ENCODE results near the gene DNAI2.
A peak's percentile ranks its signal among the peaks of the same experiment; 100 is the strongest.

Gene DNAI2

DNA sequence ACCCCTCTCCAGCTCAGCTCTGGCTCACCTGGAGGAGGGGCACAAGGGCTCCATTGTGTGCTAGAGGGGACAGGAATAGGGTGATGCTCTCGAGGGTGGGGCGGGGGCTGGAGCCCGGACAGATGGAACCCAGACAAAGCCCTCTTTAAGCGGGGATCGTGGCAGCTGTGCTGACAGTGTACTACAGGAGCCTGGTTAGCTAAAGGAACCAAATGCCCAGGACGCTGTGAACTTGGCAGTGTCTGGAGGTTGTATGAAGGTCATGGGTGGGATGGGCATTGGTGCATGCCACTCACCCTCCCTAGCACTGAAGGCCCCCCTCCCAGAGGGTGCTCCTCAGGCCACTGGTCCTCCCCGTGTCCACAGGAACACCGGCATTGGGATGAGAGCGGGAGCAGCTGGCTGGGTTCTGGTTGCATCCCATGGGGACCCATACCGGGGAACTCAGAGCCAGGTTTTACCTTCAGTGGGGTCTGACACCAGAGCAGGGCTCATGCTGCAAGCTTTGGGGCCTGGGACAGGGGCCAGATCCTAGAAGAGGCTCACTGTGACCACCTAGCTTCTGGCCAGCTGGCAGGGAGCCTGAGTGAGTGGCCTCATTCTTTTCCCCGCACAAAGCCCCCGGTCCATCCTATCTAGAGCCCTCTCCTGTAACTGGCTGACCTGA lies 63.9 kb downstream of the DNAI2 start:
- no peak for DNase-seq (ENCODE audit: low read depth in 1 of 2, low spot score in 1 of 2)

DNA sequence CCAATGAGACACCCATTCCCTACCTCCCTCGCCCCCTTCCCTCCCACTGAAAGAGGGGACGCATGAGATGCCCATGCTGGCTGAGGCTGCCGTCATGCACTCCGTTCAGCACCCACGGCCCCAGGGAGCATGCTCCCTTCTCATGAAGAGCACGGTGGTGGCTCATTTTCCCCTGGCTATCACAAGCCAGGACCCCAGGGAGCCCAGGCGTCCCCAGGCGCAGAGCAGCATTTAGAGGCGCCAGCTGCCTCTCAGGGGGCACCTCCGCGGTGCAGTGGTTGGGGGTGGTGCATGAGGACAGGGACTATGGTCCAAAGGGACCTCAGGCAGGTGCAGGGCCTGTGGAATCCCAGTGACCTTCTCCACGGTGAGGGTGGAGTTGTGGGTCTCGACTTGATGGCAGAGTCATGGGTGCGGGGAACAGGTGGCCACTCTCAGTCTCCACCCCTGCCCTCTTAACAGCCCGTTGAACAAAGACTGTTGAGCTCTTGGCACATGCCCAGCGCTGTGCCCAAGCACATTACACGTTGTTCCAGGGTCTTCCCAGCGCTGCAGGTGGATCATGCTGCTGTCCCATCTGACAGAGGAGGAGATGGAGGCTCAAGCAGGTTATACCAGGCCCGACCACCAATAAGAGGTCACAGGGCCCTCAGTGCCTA lies 65.6 kb downstream of the DNAI2 start:
- DNase-seq (ENCODE audit: low read depth in 1 of 2, low spot score in 1 of 2) = no peak

- DNase-seq (ENCODE audit: low read depth in 1 of 2, low spot score in 1 of 2) = no peak
Measured at GRCh38 chr17:74340470-74341023, 66.5 kb downstream of the DNAI2 start.

GRCh38 chr17:74342224-74342623 lies 68.2 kb downstream of the DNAI2 start:
- DNase-seq (ENCODE audit: low read depth in 1 of 2, low spot score in 1 of 2) = no peak

DNA sequence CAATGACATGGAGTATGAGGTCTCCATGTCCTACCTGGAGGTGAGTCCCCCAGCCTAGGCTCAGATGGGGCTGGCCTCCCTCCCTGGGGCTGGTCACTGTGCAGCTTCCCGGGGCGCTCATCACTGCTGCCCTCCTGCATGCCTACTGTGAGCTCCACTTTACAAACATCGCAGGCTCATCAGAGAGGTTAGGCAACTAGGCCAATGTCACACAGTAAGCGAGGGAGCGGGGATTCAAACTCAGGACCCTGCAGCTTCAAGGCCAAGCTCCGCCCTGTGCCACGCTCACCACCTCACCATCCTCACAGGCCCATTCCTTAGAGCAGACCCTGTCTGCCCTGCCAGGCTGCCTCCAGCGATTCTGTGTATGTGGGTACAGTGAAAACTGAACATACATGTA lies 69.1 kb downstream of the DNAI2 start:
- DNase-seq (ENCODE audit: low read depth in 1 of 2, low spot score in 1 of 2) = no peak

DNA sequence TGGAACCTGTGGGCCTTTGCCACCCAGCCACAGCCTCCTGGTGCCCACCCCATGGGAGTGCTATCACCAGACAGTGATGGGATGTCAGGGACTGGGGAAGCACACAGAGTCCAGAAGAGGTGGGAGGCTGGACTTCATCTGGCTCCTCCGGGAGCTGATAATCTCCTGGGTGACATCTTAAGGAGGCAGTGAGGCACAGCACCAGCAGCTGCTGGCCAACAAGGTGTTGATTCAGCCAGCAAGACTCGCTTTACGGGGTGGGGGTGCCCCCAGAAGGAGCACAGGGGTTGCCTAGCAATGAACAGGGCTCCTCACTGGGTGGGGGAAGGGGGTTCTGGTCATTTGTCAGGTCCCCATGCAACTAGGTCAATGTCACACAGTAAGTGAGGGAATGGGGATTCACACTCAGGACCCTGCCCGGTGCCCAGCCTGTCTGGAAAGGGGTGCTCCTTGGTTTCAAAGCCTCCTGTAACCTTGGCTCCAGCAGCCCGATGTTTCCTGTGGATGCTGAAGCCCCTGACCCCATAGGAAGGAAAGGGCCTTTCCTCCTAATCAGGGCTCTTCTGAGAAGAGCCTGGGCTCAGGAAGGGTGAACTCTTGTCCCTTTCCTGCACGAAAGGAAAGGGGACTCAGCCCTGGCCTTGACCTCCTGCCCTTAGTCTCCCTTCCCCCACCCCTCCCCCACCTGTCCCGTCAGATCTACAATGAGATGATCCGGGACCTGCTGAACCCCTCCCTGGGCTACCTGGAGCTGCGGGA lies 69.7 kb downstream of the DNAI2 start:
- no peak for DNase-seq (ENCODE audit: low read depth in 1 of 2, low spot score in 1 of 2)

DNA sequence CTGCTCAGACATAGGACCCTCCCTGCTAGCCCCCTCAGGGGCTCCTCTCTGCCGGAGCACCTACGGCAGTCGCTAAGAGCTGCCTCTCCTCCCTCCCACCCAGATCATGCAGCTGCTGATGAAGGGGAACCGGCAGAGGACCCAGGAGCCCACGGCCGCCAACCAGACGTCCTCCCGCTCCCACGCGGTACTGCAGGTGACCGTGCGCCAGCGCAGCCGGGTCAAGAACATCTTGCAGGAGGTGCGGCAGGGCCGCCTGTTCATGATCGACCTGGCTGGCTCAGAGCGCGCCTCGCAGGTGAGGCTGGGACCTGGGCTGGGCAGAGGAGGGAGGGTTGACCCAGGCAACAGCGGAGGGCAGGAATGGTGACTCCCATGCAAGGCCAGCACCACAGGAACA lies 70.6 kb downstream of the DNAI2 start:
- no peak for DNase-seq (ENCODE audit: low read depth in 1 of 2, low spot score in 1 of 2)

DNA sequence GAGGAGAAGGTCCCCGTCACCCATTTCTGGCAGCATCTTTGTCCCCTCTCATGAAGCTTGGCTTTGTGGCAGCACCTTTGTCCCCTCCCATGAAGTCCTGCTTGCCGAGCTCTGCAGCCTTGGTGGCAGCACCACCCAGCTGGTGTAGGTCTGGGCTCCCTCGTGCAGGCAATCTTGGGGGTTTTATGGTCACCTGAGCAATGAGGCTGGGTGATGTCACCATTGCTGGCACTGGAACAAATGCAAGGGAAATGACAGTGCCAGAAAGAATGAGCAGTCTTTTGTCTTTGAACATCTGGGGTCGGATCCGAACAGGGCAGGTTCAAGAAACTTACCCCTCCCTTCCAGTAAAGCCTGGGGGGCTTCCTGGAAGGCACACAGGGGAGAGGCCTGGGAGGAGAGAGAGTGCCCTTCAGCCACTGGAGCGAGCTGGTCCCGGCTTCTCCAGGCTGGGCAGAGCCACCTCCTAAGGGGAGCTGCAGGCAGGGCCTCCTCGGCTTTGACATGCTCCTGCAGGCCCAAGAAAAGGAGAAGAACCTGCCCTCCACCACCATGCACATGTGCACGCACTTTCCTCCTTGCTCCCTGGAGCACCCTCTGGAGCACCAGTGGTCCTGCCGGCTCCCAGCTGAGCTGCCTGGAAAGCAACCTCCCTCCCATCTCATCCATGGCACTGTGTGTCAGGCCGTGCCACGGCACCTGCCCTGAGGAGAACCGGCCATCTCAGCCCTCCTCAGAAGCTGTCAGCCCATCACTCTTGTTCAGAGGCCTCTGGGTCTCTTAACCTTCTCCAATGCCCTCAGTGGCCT lies 71.6 kb downstream of the DNAI2 start:
- DNase-seq (ENCODE audit: low read depth in 1 of 2, low spot score in 1 of 2) = no peak

DNA sequence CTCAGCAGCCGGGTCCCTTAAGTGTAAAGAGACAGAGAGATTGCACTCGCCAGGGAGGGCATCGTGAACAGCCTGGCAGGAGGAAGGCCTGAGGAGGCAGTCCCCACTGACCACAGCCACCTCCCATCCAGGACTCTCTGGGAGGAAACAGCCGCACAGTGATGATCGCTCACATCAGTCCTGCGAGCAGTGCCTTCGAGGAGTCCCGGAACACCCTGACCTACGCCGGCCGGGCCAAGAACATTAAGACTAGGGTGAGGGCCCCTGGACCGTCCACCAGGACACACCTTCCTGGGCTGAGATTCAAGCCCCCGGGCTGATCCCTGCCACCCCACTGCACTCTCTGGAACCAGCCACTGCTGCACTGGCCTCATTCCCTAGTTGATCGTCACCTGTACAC lies 73.6 kb downstream of the DNAI2 start:
- DNase-seq (ENCODE audit: low read depth in 1 of 2, low spot score in 1 of 2) = no peak

GRCh38 chr17:74349120-74349519 lies 75.1 kb downstream of the DNAI2 start:
- DNase-seq (ENCODE audit: low read depth in 1 of 2, low spot score in 1 of 2) = no peak

- no peak for DNase-seq (ENCODE audit: low read depth in 1 of 2, low spot score in 1 of 2)
Measured at GRCh38 chr17:74350486-74350885, 76.5 kb downstream of the DNAI2 start.

DNA sequence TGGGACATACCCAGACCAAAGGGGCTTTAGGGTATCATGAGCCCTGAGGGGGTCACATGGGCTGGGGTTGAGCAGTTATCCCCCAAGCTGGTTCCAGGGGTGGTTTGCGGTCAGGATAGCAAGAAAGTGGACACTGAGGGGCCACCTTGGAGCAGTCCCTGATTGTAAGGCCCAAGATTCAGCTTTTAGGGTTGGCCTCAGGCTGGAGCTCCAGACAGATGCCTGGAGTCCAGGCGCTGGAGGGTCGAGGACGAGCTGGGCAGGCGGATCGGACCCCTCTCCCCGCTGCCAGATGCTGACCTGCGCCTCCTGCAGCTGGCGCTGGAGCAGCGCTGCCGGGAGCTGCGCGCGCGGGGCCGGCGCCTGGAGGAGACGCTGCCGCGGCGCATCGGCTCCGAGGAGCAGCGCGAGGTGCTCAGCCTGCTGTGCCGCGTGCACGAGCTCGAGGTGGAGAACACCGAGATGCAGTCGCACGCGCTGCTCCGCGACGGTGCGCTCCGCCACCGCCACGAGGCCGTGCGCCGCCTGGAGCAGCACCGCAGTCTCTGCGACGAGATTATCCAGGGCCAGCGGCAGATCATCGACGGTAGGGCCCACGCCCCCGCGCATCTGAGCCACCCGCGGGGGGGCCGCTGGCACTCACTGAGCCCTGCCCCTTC lies 77.6 kb downstream of the DNAI2 start:
- DNase-seq (ENCODE audit: low read depth in 1 of 2, low spot score in 1 of 2) = no peak

DNA sequence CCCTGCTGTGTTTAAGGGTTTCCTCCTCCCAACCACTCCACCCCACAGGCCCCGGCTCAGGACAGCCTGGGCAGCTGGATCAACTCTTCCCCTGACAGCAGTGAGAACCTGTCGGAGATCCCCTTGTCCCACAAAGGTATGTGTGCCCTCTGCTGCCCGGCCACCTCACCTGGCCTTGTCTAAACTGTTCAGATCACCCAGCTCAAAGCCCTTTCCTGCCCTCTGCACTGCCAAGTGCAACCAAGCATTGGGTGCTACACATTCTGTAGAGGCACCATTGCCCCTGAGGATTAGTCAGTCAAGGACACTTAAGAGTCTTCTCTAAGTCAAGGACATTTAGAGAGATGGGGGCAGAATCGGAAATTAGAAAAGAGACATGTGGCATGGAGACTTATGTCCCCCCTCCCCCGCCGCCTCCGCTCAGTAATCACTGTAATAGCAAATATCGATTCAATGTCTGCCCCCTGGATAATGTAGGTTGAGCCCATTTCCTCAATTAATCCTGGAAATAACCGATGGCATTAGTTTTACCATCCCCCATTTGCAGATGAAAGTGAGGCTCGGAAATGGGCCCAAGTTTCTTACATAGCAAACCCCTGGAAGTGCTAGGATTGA lies 79.5 kb downstream of the DNAI2 start:
- no peak for DNase-seq (ENCODE audit: low read depth in 1 of 2, low spot score in 1 of 2)

DNA sequence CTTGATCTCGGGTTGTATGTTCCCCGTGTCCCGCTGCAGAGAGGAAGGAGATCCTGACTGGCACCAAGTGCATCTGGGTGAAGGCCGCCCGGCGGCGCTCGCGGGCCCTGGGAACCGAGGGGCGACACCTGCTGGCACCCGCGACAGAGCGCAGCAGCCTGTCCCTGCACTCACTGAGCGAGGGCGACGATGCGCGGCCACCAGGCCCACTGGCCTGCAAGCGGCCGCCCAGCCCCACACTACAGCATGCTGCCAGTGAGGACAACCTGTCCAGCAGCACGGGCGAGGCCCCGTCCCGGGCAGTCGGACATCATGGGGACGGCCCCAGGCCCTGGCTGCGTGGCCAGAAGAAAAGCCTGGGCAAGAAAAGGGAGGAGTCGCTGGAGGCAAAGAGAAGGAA lies 80.1 kb downstream of the DNAI2 start:
- DNase-seq (ENCODE audit: low read depth in 1 of 2, low spot score in 1 of 2) = peak in 1 of 2 donors; percentile 27

DNA sequence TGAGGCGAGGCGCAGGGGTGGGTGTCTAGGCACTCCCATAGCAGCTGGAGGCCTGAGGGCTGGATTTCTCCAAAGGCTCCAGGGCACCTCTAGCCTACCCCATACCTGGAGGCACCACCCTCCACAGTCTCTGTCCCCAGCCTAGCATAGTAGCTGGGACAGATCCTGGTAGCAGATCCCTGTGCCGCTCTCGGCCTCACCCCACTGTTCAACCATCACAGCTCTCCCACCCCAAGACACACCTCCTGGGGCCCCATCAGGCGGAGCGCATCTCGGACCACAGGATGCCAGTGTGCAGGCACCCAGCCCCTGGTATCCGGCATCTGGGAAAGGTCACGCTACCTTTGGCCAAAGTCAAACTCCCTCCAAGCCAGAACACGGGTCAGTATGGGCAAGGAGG lies 80.5 kb downstream of the DNAI2 start:
- DNase-seq (ENCODE audit: low read depth in 1 of 2, low spot score in 1 of 2) = no peak

DNA sequence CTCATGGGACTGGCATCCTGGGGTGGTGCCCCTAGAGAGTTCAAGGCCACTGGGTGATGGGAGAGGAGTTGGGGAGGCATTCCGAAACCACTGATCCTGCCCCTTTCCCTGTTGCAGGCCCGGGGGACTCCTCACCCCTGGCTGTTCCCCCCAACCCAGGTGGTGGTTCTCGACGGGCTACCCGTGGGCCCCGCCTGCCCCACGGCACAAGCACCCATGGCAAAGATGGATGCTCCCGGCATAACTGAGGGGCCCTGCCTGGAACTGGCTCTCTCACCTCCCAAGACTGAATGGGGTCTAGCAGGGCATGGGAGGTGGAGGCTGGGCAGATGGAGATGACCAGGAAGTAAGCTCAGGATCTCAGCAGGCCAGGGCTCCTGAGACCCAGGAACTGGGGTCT lies 81.0 kb downstream of the DNAI2 start:
- no peak for DNase-seq (ENCODE audit: low read depth in 1 of 2, low spot score in 1 of 2)

DNA sequence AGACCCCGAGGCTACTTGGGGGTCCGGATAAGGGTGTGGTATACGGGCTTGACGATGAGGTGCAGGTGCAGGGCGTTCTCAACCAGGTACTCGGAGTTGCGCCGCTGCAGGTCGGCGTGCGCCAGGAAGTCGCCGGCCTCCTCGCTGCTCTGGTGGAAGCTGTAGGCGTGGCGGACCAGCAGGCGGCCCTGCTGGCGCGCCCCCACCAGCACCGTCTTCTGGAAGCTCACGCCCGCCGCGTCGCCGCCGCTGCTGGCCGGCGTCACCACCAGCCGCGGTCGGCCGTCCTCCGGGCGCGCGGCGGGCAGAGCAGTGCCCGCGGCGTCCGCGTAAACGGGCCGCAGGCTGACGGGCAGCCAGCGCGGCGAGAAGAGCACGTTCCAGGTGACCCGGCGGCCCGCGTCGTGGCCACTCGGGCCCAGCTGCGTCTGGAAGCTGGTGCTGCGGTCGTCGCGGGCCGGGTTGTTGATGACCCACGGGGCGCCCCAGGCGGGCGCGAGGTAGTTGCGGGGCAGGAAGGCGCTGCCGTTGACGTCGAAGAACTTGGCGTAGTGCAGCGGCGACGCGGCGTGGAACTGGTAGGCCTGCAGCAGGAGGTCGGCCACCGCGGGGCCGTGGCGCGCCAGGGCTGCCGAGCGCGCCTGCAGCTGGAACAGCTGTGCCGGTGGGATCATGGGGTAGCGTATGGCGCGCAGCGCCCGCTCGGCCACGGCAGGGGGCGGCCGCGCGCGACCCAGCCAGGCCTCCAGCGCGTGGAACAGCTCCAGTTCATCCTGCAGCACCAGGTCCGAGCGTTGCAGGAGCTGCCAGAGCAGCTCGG lies 82.8 kb downstream of the DNAI2 start:
- DNase-seq (ENCODE audit: low read depth in 1 of 2, low spot score in 1 of 2) = no peak

DNA sequence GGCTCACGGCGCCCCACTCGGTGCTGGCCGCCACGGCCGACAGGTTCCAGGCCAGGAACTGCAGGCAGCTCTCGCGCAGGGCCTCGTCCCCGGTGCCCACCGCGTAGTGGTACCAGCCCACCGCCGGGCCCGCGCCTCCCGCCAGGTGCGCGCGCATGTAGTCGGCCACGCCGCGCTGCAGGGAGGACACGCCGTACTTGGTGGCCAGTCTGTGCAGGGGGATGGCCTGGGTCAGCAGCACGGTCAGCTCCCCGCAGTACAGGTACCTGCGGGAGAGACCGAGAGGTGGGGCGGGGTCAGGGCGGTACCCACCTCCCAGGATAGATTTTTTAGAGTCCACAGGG lies 83.4 kb downstream of the DNAI2 start:
- no peak for DNase-seq (ENCODE audit: low read depth in 1 of 2, low spot score in 1 of 2)

DNA sequence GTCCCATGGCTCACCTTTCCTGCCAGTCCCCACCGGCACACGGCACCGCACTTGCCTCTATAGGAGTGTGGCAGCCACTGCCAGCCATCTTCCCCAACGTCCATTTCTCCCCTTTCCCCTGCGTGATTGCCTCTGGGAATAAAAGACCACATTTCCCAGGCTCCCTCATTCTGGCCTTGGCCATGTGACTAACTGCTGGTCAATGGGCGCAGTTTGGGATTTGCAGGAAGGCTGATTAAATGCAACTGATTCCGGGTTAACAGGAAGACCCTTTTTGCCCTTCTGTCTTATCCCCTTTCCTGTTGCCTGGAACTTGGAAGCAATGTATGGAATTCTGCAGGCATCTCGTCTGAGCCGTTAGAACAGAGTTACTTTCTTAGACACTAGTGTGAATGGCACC lies 84.7 kb downstream of the DNAI2 start:
- no peak for DNase-seq (ENCODE audit: low read depth in 1 of 2, low spot score in 1 of 2)

DNA sequence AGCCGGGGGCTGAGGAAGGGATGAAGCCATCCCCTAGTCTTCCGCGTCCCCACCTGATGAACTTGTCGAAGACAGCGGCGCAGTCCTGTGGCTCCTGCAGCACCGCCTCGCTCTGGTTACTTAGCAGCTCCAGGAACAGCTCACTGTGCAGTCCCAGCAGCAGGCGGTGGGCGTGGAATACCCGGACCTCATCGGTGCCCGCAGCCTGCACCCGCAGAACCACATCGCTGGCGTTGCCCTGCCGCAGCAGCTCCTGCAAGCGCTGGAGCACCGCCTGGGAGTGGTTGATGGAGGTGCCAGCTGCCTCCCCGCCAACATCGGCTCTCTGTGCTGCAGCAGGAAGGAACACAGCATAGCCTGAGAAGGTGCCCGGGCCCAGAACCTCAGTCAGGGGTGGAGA lies 85.9 kb downstream of the DNAI2 start:
- DNase-seq (ENCODE audit: low read depth in 1 of 2, low spot score in 1 of 2) = no peak
